GM12891 (cell line): ENCODE measurements around the gene JPH4.

Source experiments
- PAX5 ChIP-seq: IDR thresholded peaks from 2 replicates; pipeline ENCODE4 v1.6.1; 2011; ENCODE audit warnings: low read length, moderate library complexity, mild to moderate bottlenecking; ENCODE audit not compliant: insufficient read depth, severe bottlenecking
- POLR2A ChIP-seq: IDR thresholded peaks from 2 replicates; pipeline ENCODE4 v1.6.1; 2011; ENCODE audit warnings: low read depth, low read length, control low read depth
- POLR2AphosphoS5 ChIP-seq: IDR thresholded peaks from 2 replicates; pipeline ENCODE4 v1.6.1; 2011; ENCODE audit warnings: low read depth, low read length, control low read depth
- POU2F2 ChIP-seq: IDR thresholded peaks from 2 replicates; pipeline ENCODE4 v1.6.1; 2011; ENCODE audit warnings: low read depth, mild to moderate bottlenecking, control low read depth, low read length, moderate library complexity
- SPI1 ChIP-seq: IDR thresholded peaks from 2 replicates; pipeline ENCODE4 v1.6.1; 2011; ENCODE audit warnings: low read depth, low read length, control low read depth
- TAF1 ChIP-seq: IDR thresholded peaks from 2 replicates; pipeline ENCODE4 v1.6.1; 2011; ENCODE audit warnings: low read depth, low read length, control low read depth

DNA sequence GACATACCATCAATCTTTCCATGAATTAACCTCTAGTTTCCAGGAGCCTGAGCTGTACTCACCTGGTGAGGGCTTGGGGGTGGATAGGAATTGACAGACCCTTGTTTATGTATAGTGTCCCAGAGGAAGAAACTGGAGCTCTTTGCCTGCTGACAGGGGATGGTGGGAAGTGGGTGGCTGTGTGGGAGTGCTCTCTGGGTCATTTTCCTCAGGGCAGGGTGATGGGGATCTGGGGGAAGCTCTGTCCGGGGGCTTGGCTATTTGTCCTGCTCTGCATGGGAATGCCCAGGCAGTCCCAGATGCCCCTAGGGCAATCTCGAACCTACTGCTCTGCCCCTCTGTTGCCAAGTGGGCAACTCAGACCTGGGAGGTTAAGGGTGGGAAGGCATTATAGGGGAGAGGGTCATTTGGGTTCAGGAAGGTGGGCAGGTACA, 35.8 kb upstream of the JPH4 start:
- TF ChIP-seq SPI1 (no peak), POLR2AphosphoS5 (no peak), POLR2A (no peak), TAF1 (no peak), PAX5 (no peak), POU2F2 (no peak)
